Transverse colon (tissue), 4 donors: ENCODE data around the gene TEKT1.

Source experiments
- POLR2AphosphoS5 ChIP-seq, 3 donors: sonication (generic); formaldehyde crosslinking; IDR thresholded peaks; one replicate each; pipeline ENCODE4 v1.6.1; 2016; ENCODE audit warnings: antibody characterized with exemption in 3 of 3
- TF ChIP-seq, protein P1 (sequence below), 5 experiments: fragments of 200-600 bp in 3 of 5; fragments of 450-650 bp in 2 of 5; sonication (generic) in 3 of 5; IDR thresholded peaks; 1 replicate in 2 of 5; 2 replicates in 3 of 5; pipeline ENCODE4 v1.5.1; 2016 to 2017; ENCODE audit warnings: antibody characterized with exemption in 5 of 5, inconsistent platforms in 3 of 5, mild to moderate bottlenecking in 2 of 5, moderate library complexity in 1 of 5

DNA sequence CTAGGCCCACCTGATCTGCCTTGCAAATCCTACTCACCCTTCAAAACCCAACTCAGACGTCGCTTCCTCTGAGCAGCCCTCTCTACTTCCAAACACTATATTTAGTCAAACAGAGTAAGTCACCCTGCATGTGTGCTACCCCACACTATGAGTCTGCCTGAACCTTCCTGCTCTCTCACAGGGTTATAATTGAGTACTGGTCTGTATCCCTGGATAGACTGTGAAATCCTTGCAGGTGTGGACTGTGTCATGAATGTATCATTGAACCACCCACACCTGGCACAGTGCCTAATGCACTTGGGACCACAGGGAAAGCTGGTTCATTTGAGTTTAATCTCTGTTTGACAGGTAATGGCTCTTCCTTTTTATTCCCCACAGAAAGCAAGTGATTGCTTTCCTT, 52.1 kb downstream of the TEKT1 start:
- TF ChIP-seq, protein P1, sequence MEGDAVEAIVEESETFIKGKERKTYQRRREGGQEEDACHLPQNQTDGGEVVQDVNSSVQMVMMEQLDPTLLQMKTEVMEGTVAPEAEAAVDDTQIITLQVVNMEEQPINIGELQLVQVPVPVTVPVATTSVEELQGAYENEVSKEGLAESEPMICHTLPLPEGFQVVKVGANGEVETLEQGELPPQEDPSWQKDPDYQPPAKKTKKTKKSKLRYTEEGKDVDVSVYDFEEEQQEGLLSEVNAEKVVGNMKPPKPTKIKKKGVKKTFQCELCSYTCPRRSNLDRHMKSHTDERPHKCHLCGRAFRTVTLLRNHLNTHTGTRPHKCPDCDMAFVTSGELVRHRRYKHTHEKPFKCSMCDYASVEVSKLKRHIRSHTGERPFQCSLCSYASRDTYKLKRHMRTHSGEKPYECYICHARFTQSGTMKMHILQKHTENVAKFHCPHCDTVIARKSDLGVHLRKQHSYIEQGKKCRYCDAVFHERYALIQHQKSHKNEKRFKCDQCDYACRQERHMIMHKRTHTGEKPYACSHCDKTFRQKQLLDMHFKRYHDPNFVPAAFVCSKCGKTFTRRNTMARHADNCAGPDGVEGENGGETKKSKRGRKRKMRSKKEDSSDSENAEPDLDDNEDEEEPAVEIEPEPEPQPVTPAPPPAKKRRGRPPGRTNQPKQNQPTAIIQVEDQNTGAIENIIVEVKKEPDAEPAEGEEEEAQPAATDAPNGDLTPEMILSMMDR (IDR thresholded peaks at IDR 0.05), result no peak
- TF ChIP-seq POLR2AphosphoS5 (IDR thresholded peaks at IDR 0.05), result no peak
